ENCODE results near the gene PRRC2B.
"Not testable (repeated sequence)": the region's sequence is repeated elsewhere in the genome, so short reads cannot be mapped to it uniquely, and the experiment has no call there.

Gene PRRC2B

GRCh38 chr9:131387394-131387793, 6.5 kb upstream of the PRRC2B start:
- peak; percentile 63 for DNase-seq (ENCODE audit: low spot score)

- DNase-seq (ENCODE audit: low spot score) = no peak
Measured at GRCh38 chr9:131391020-131391419, 2.9 kb upstream of the PRRC2B start.

GRCh38 chr9:131391504-131391903, 2.4 kb upstream of the PRRC2B start:
- no peak for DNase-seq (ENCODE audit: low spot score)

- DNase-seq (ENCODE audit: low spot score) = peak; percentile 73
Measured at GRCh38 chr9:131394464-131395156, 724 bp downstream of the PRRC2B start.

GRCh38 chr9:131395157-131396098, 1.5 kb downstream of the PRRC2B start:
- no peak for DNase-seq (ENCODE audit: low spot score)

- DNase-seq (ENCODE audit: low spot score) = not testable (repeated sequence)
Measured at GRCh38 chr9:131396099-131396479, 2.2 kb downstream of the PRRC2B start.

GRCh38 chr9:131396626-131397025, 2.7 kb downstream of the PRRC2B start:
- no peak for DNase-seq (ENCODE audit: low spot score)

GRCh38 chr9:131397100-131397790, 3.4 kb downstream of the PRRC2B start:
- no peak for DNase-seq (ENCODE audit: low spot score)

- no peak for DNase-seq (ENCODE audit: low spot score)
Measured at GRCh38 chr9:131398204-131398603, 4.3 kb downstream of the PRRC2B start.

- DNase-seq (ENCODE audit: low spot score) = no peak
Measured at GRCh38 chr9:131399972-131400371, 6.1 kb downstream of the PRRC2B start.

- DNase-seq (ENCODE audit: low spot score) = no peak
Measured at GRCh38 chr9:131400627-131401026, 6.7 kb downstream of the PRRC2B start.

GRCh38 chr9:131402073-131402472, 8.2 kb downstream of the PRRC2B start:
- DNase-seq (ENCODE audit: low spot score) = no peak

GRCh38 chr9:131402738-131403492, 9.0 kb downstream of the PRRC2B start:
- peak; percentile 49 for DNase-seq (ENCODE audit: low spot score)

GRCh38 chr9:131403493-131403773, 9.5 kb downstream of the PRRC2B start:
- no peak for DNase-seq (ENCODE audit: low spot score)

- no peak for DNase-seq (ENCODE audit: low spot score)
Measured at GRCh38 chr9:131404581-131404980, 10.7 kb downstream of the PRRC2B start.

- DNase-seq (ENCODE audit: low spot score) = no peak
Measured at GRCh38 chr9:131404987-131405386, 11.1 kb downstream of the PRRC2B start.

- DNase-seq (ENCODE audit: low spot score) = no peak
Measured at GRCh38 chr9:131405428-131405827, 11.5 kb downstream of the PRRC2B start.

- DNase-seq (ENCODE audit: low spot score) = no peak
Measured at GRCh38 chr9:131405858-131406537, 12.1 kb downstream of the PRRC2B start.

- DNase-seq (ENCODE audit: low spot score) = no peak
Measured at GRCh38 chr9:131406563-131407436, 12.9 kb downstream of the PRRC2B start.

- DNase-seq (ENCODE audit: low spot score) = peak; percentile 75
Measured at GRCh38 chr9:131407717-131408195, 13.9 kb downstream of the PRRC2B start.
